ENCODE results near the gene SART1. TPM values are rescaled to one million over a fixed set of nuclear protein-coding genes. Genes with fewer than 3 reads are reported as not detected.

SART1 gene
- total and polyA plus RNA-seq, 2 donors (not counting 1 experiment from before 2014, with no cell fraction given): 17.4 to 43.3 TPM

DNA sequence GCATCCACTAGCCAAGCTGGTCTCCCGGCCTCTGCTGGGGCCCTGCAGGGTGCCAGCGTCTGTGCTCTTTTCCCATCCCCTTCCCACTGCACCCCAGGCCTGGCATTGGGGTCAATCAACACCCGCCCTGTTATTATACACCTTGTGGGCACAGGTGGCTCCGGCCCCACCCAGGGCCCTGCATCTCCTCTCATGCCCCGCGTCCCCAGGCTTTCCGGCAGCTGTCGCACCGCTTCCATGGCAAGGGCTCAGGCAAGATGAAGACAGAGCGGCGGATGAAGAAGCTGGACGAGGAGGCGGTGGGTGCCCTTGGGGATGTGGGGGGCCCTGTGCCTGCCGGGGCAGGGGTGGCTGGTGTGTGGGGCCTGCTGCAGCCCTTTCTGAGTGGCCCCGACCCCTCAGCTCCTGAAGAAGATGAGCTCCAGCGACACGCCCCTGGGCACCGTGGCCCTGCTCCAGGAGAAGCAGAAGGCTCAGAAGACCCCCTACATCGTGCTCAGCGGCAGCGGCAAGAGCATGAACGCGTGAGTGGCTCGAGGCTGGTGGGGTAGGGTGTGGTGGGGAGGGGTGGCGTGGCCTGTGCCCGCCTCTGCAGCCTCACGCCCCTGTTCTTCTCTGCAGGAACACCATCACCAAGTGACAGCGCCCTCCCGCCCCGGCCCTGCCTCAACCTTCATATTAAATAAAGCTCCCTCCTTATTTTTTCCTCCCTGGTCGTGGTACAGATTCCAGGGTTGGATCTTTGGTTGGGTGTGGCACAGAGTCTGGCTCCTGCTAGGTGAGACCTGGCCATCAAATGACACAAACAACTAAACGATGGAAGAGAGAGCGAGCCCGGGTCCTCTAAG lies 17.1 kb downstream of the SART1 start:
- Histone ChIP-seq H3K36me3 (ENCODE audit: control insufficient read depth, insufficient read depth, low read length) (peaks cover 14% of the 10 kb centered on the region), H4K20me1 (ENCODE audit: control insufficient read depth, extremely low read depth, insufficient read depth, low read length) (no peaks in the 10 kb centered on the region), H3K4me2 (ENCODE audit: extremely low read depth, insufficient read depth, low read length) (no peak overlapping the region), H3K27ac (ENCODE audit: insufficient read depth, low read length) (no peak overlapping the region), H3K4me1 (ENCODE audit: control insufficient read depth, extremely low read depth, insufficient read depth, low read length) (no peaks in the 10 kb centered on the region), H3K4me3 (replicated peaks in 1 of 4; ENCODE audit: control extremely low read depth in 1 of 4, insufficient read depth in 1 of 4, low read depth in 3 of 4, low read length in 4 of 4) (no peak overlapping the region), H3K79me2 (ENCODE audit: control insufficient read depth, insufficient read depth, low read length) (no peaks in the 10 kb centered on the region), H2AFZ (ENCODE audit: low read length) (no peak overlapping the region), H3K9me3 (ENCODE audit: control insufficient read depth, insufficient read depth, low read depth, low read length) (no peaks in the 10 kb centered on the region), H3K9ac (ENCODE audit: insufficient read depth, low read length) (no peak overlapping the region), H3K27me3 (ENCODE audit: control insufficient read depth, insufficient read depth, low read length) (no peaks in the 10 kb centered on the region)
- DNase-seq (ENCODE audit: low read depth in 2 of 2): no peak
- TF ChIP-seq EZH2 (IDR thresholded peaks at IDR 0.05; ENCODE audit: low read length, missing control alignments) (no peak), CTCF (conservative IDR thresholded peaks at IDR 0.05 in 1 of 2, IDR thresholded peaks at IDR 0.05 in 1 of 2; ENCODE audit: low read depth in 1 of 2, low read length in 2 of 2) (no peak)

DNA sequence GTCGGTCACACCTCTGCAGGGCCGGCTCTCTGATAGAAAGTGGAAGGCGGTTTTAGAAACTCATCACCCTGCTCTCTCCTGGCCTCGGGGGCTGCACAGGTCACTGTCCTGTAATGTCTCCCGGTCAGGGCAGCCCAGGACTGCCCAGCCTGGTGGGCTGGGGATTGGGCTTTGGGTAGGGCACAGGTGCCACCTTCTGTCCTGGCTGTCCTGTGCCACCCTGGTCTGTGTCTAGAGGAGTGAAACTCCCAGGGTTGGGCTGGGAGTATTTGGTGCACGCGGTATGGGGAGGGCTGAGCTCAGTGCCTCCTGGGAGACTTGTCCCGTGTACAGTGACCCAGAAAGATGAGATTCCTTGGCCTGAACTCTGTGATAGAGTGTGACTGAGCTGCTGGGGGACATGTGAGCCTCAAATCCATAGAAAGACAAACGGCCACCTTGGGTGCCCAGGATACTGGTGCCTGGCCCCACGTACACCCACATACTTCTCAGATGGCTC lies 17.8 kb downstream of the SART1 start:
- no peaks in the 10 kb centered on the region for H3K4me1 ChIP-seq (ENCODE audit: control insufficient read depth, extremely low read depth, insufficient read depth, low read length)

More for the DNA sequence above, 17.8 kb downstream of the SART1 start:
- Histone ChIP-seq H3K9me3 (ENCODE audit: control insufficient read depth, insufficient read depth, low read depth, low read length) (no peaks in the 10 kb centered on the region), H3K4me3 (replicated peaks in 1 of 4; ENCODE audit: control extremely low read depth in 1 of 4, insufficient read depth in 1 of 4, low read depth in 3 of 4, low read length in 4 of 4) (no peak overlapping the region), H3K9ac (ENCODE audit: insufficient read depth, low read length) (no peak overlapping the region), H3K79me2 (ENCODE audit: control insufficient read depth, insufficient read depth, low read length) (no peaks in the 10 kb centered on the region), H3K27me3 (ENCODE audit: control insufficient read depth, insufficient read depth, low read length) (no peaks in the 10 kb centered on the region), H3K4me2 (ENCODE audit: extremely low read depth, insufficient read depth, low read length) (no peak overlapping the region), H3K36me3 (ENCODE audit: control insufficient read depth, insufficient read depth, low read length) (peaks cover 14% of the 10 kb centered on the region), H4K20me1 (ENCODE audit: control insufficient read depth, extremely low read depth, insufficient read depth, low read length) (no peaks in the 10 kb centered on the region), H2AFZ (ENCODE audit: low read length) (no peak overlapping the region), H3K27ac (ENCODE audit: insufficient read depth, low read length) (no peak overlapping the region)
- DNase-seq (ENCODE audit: low read depth in 2 of 2): no peak
- no peak for TF ChIP-seq CTCF (conservative IDR thresholded peaks at IDR 0.05 in 1 of 2, IDR thresholded peaks at IDR 0.05 in 1 of 2; ENCODE audit: low read depth in 1 of 2, low read length in 2 of 2)
- TF ChIP-seq EZH2 (IDR thresholded peaks at IDR 0.05; ENCODE audit: low read length, missing control alignments): no peak
